Measurements from ENCODE around the gene RAB3IL1. TPM values are rescaled to one million over a fixed set of nuclear protein-coding genes. Genes with fewer than 3 reads are reported as not detected.

RAB3IL1 gene
- total and polyA plus RNA-seq, 9 of the 15 experiments (the other 6 are each of a cell fraction or from before 2014, with no cell fraction given) = 0.15 to 42.6 (median 15.5) TPM

GRCh38 chr11:61950035-61950547 lies 32.7 kb upstream of the RAB3IL1 start, which contains the start of gene BEST1 (continued):
- TF ChIP-seq U2AF1 (optimal IDR thresholded peaks at IDR 0.05; ENCODE audit: low read depth, low read length) (no peak), TCF7 (IDR thresholded peaks at IDR 0.05; ENCODE audit: borderline replicate concordance) (no peak), NRF1 (conservative IDR thresholded peaks at IDR 0.05 in 1 of 2, IDR thresholded peaks at IDR 0.05 in 1 of 2) (0 out of 4 replicates have a peak, but pooled peaks of 1 of the 2 experiments have one; percentile 0), BACH1 (tag; IDR thresholded peaks at IDR 0.05) (0 out of 2 replicates have a peak, but pooled peaks have one; percentile 12), CEBPB (tag; IDR thresholded peaks at IDR 0.05) (no peak), HDAC6 (IDR thresholded peaks at IDR 0.05; ENCODE audit: low read depth, low read length) (no peak), FOXP1 (CRISPR knock-in tag; IDR thresholded peaks at IDR 0.05) (peak; percentile 84), SRSF3 (IDR thresholded peaks at IDR 0.05; ENCODE audit: insufficient read depth, low read length) (peak; percentile 90; the same call in 1 of the 2 replicates), MED1 (CRISPR knock-in tag; IDR thresholded peaks at IDR 0.05; ENCODE audit: borderline replicate concordance) (no peak), TCF3 (CRISPR knock-in tag; IDR thresholded peaks at IDR 0.05) (no peak), KAT7 (CRISPR knock-in tag; IDR thresholded peaks at IDR 0.05; ENCODE audit: borderline replicate concordance) (no peak), ZNF253 (CRISPR knock-in tag; conservative IDR thresholded peaks at IDR 0.05) (no peak), BHLHE40 (IDR thresholded peaks at IDR 0.05; ENCODE audit: low read length) (no peak), TARDBP (IDR thresholded peaks at IDR 0.05) (no peak), FUS (optimal IDR thresholded peaks at IDR 0.05; ENCODE audit: low read depth, low read length) (no peak), HSF4 (CRISPR knock-in tag; IDR thresholded peaks at IDR 0.05; ENCODE audit: borderline replicate concordance) (no peak; the same call in 1 of the 2 replicates), ZNF766 (CRISPR knock-in tag; conservative IDR thresholded peaks at IDR 0.05) (no peak; the same call in 1 of the 2 replicates)
- TF ChIP-seq, protein P1, sequence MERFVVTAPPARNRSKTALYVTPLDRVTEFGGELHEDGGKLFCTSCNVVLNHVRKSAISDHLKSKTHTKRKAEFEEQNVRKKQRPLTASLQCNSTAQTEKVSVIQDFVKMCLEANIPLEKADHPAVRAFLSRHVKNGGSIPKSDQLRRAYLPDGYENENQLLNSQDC (CRISPR knock-in tag; IDR thresholded peaks at IDR 0.05) = no peak
- TF ChIP-seq, protein P2, sequence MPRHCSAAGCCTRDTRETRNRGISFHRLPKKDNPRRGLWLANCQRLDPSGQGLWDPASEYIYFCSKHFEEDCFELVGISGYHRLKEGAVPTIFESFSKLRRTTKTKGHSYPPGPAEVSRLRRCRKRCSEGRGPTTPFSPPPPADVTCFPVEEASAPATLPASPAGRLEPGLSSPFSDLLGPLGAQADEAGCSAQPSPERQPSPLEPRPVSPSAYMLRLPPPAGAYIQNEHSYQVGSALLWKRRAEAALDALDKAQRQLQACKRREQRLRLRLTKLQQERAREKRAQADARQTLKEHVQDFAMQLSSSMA (CRISPR knock-in tag; IDR thresholded peaks at IDR 0.05) = no peak
- TF ChIP-seq, protein P3, sequence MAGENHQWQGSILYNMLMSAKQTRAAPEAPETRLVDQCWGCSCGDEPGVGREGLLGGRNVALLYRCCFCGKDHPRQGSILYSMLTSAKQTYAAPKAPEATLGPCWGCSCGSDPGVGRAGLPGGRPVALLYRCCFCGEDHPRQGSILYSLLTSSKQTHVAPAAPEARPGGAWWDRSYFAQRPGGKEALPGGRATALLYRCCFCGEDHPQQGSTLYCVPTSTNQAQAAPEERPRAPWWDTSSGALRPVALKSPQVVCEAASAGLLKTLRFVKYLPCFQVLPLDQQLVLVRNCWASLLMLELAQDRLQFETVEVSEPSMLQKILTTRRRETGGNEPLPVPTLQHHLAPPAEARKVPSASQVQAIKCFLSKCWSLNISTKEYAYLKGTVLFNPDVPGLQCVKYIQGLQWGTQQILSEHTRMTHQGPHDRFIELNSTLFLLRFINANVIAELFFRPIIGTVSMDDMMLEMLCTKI (IDR thresholded peaks at IDR 0.05; ENCODE audit: partially characterized antibody) = no peak
- TF ChIP-seq, protein P4, sequence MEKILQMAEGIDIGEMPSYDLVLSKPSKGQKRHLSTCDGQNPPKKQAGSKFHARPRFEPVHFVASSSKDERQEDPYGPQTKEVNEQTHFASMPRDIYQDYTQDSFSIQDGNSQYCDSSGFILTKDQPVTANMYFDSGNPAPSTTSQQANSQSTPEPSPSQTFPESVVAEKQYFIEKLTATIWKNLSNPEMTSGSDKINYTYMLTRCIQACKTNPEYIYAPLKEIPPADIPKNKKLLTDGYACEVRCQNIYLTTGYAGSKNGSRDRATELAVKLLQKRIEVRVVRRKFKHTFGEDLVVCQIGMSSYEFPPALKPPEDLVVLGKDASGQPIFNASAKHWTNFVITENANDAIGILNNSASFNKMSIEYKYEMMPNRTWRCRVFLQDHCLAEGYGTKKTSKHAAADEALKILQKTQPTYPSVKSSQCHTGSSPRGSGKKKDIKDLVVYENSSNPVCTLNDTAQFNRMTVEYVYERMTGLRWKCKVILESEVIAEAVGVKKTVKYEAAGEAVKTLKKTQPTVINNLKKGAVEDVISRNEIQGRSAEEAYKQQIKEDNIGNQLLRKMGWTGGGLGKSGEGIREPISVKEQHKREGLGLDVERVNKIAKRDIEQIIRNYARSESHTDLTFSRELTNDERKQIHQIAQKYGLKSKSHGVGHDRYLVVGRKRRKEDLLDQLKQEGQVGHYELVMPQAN (IDR thresholded peaks at IDR 0.05; ENCODE audit: borderline replicate concordance) = no peak
- TF ChIP-seq, protein P5, sequence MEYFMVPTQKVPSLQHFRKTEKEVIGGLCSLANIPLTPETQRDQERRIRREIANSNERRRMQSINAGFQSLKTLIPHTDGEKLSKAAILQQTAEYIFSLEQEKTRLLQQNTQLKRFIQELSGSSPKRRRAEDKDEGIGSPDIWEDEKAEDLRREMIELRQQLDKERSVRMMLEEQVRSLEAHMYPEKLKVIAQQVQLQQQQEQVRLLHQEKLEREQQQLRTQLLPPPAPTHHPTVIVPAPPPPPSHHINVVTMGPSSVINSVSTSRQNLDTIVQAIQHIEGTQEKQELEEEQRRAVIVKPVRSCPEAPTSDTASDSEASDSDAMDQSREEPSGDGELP (CRISPR knock-in tag; IDR thresholded peaks at IDR 0.05; ENCODE audit: borderline replicate concordance) = no peak
- TF ChIP-seq, protein P6, sequence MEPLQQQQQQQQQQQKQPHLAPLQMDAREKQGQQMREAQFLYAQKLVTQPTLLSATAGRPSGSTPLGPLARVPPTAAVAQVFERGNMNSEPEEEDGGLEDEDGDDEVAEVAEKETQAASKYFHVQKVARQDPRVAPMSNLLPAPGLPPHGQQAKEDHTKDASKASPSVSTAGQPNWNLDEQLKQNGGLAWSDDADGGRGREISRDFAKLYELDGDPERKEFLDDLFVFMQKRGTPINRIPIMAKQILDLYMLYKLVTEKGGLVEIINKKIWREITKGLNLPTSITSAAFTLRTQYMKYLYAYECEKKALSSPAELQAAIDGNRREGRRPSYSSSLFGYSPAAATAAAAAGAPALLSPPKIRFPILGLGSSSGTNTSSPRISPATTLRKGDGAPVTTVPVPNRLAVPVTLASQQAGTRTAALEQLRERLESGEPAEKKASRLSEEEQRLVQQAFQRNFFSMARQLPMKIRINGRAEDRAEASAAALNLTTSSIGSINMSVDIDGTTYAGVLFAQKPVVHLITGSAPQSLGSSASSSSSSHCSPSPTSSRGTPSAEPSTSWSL (CRISPR knock-in tag; IDR thresholded peaks at IDR 0.05; ENCODE audit: borderline replicate concordance) = 0 out of 2 replicates have a peak, but pooled peaks have one; percentile 13

All from K562 (cell line).